ENCODE data around the gene NAPB.

- TF ChIP-seq EZH2 (IDR thresholded peaks at IDR 0.05; ENCODE audit: borderline replicate concordance, control insufficient read depth, low read depth, low read length) (no peak), POLR2AphosphoS5 (IDR thresholded peaks at IDR 0.05; ENCODE audit: low read length) (no peak), CTCF (IDR thresholded peaks at IDR 0.05 in 2 of 3, conservative IDR thresholded peaks at IDR 0.05 in 1 of 3; ENCODE audit: control insufficient read depth in 2 of 3, extremely low read depth in 1 of 3, insufficient read depth in 1 of 3, low read depth in 3 of 3, low read length in 3 of 3) (no peak), CHD4 (IDR thresholded peaks at IDR 0.05) (no peak), REST (IDR thresholded peaks at IDR 0.05; ENCODE audit: low read depth, low read length) (no peak), DPF2 (IDR thresholded peaks at IDR 0.05) (no peak), TAF1 (IDR thresholded peaks at IDR 0.05; ENCODE audit: borderline replicate concordance, low read depth, low read length) (no peak), PML (IDR thresholded peaks at IDR 0.05; ENCODE audit: low read length) (no peak), ZNF24 (IDR thresholded peaks at IDR 0.05) (no peak), ASH2L (IDR thresholded peaks at IDR 0.05; ENCODE audit: borderline replicate concordance, low read depth) (no peak), SP1 (IDR thresholded peaks at IDR 0.05; ENCODE audit: low read depth, low read length) (no peak), HSF1 (IDR thresholded peaks at IDR 0.05; ENCODE audit: low read depth, low read length) (no peak), HDAC2 (IDR thresholded peaks at IDR 0.05) (no peak)
- TF ChIP-seq, protein P1, sequence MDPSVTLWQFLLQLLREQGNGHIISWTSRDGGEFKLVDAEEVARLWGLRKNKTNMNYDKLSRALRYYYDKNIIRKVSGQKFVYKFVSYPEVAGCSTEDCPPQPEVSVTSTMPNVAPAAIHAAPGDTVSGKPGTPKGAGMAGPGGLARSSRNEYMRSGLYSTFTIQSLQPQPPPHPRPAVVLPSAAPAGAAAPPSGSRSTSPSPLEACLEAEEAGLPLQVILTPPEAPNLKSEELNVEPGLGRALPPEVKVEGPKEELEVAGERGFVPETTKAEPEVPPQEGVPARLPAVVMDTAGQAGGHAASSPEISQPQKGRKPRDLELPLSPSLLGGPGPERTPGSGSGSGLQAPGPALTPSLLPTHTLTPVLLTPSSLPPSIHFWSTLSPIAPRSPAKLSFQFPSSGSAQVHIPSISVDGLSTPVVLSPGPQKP (IDR thresholded peaks at IDR 0.05; ENCODE audit: low read depth, low read length) = no peak
Measured at GRCh38 chr20:23415959-23416583, 5.2 kb downstream of the NAPB start.

All from GM12878 (cell line).